KOPT-K1 (cell line): ENCODE measurements around the gene EFCAB8.
"Not testable (repeated sequence)": the region's sequence is repeated elsewhere in the genome, so short reads cannot be mapped to it uniquely, and the experiment has no call there.

Source experiments
- H3K27ac ChIP-seq: fragments of 200-600 bp; sonication (generic); 2 replicates; pipeline ENCODE4 v1.5.1; 2016; ENCODE audit warnings: antibody characterized with exemption, mild to moderate bottlenecking, low read depth, low read length; ENCODE audit not compliant: poor library complexity, severe bottlenecking
- H3K36me3 ChIP-seq: fragments of 200-600 bp; sonication (generic); 2 replicates; pipeline ENCODE4 v1.5.1; 2017; ENCODE audit warnings: antibody characterized with exemption, mild to moderate bottlenecking, low read length, moderate library complexity; ENCODE audit not compliant: insufficient read depth
- H3K9me3 ChIP-seq: fragments of 200-600 bp; sonication (generic); 2 replicates; pipeline ENCODE4 v1.5.1; 2017; ENCODE audit warnings: antibody characterized with exemption, low read length, mild to moderate bottlenecking; ENCODE audit not compliant: insufficient read depth, poor library complexity, severe bottlenecking

Gene EFCAB8

DNA sequence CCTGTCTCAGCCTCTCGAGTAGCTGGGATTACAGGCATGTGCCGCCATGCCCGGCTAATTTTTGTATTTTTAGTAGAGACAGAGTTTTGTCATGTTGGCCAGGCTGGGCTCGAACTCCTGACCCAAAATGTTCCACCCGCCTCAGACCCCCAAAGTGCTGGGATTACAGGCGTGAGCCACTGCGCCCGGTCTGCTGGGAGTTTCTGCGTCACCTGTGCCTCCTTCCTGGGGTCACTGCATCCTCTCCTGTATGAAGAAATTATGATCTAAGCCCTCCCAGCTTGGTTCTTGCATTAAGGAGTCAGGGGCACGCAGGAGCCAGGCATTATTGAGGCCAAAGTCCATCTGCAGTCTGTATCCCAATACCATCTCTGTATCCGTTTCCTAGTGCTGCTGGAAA lies 103.9 kb downstream of the EFCAB8 start:
- H3K9me3 ChIP-seq, H3K36me3 ChIP-seq: not testable (repeated sequence)
- H3K27ac ChIP-seq: peak overlapping the region; percentile 45

DNA sequence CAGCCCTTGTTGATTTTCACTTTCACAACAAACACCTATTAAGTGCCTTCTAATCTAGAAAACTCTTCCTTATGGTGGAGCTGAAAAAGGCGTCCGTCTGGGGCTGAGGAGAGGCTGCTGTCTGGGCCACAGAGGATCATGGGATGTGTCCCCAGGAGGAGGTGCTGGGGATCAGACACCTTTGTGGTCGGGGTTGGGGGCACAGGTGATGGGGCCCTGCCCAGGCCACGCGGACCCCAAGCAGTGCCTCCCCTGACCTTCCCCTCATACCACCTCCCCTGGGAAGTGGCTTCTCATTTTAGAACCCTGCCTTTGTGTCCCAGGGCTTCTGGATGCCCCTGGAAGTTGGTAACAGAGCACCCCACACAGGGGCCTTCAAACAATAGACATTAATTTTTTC lies 104.5 kb downstream of the EFCAB8 start:
- peaks cover under 1% of the 10 kb centered on the region for H3K9me3 ChIP-seq
- H3K36me3 ChIP-seq: no peaks in the 10 kb centered on the region
- H3K27ac ChIP-seq: peak overlapping the region; percentile 45

GRCh38 chr20:32964575-32964974 lies 105.9 kb downstream of the EFCAB8 start:
- Histone ChIP-seq H3K27ac (peak overlapping the region; percentile 15), H3K36me3 (no peaks in the 10 kb centered on the region), H3K9me3 (no peaks in the 10 kb centered on the region)

DNA sequence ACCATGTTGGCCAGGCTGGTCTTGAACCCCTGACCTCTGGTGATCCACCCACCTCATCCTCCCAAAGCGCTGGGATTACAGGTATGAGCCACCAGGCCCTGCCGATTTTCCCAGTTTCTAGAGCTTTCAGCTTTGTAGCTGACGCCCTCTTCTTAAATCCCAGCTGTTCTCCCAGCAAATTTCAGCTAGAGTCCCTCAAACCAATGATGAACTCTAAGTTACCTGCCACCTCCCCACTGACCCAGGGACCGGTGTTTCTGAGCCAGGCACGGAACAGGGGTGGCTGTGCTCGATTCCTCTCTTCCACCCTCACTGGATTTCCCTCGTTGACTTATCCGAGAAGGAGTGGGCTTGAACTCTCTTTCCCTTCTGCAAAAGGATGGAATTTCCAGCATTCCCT lies 106.4 kb downstream of the EFCAB8 start:
- peak overlapping the region; percentile 97 for H3K27ac ChIP-seq
- H3K9me3 ChIP-seq: no peaks in the 10 kb centered on the region
- no peaks in the 10 kb centered on the region for H3K36me3 ChIP-seq

GRCh38 chr20:32965581-32966373 lies 107.1 kb downstream of the EFCAB8 start:
- Histone ChIP-seq H3K36me3 (no peaks in the 10 kb centered on the region), H3K27ac (peak overlapping the region; percentile 97), H3K9me3 (no peaks in the 10 kb centered on the region)

DNA sequence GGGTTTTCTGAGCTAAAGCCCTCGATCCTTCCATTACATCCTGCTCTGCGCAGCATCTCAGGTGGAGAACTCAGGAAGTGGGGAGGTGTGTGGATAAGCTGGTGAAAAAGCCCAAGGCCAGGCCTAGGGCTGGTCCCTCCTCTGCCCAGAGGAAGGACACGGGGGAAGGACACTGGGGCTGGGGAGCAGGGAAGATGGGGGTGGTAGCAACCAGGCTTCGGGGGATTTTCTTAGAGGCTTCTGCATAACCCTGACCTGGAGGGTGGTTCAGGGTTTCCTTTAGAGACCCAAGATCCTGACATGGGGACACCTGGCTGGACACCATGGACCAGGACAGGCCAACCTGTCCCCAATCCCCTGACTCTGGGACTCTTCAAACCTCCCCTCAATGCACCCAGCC lies 107.7 kb downstream of the EFCAB8 start:
- no peaks in the 10 kb centered on the region for H3K9me3 ChIP-seq
- no peaks in the 10 kb centered on the region for H3K36me3 ChIP-seq
- peak overlapping the region; percentile 97 for H3K27ac ChIP-seq

GRCh38 chr20:32966881-32967781 lies 108.4 kb downstream of the EFCAB8 start:
- H3K9me3 ChIP-seq: no peaks in the 10 kb centered on the region
- H3K27ac ChIP-seq: peak overlapping the region; percentile 97
- H3K36me3 ChIP-seq: no peaks in the 10 kb centered on the region

GRCh38 chr20:32967961-32968457 lies 109.3 kb downstream of the EFCAB8 start:
- Histone ChIP-seq H3K36me3 (no peaks in the 10 kb centered on the region), H3K27ac (peak overlapping the region; percentile 97), H3K9me3 (no peaks in the 10 kb centered on the region)

GRCh38 chr20:32968478-32969241 lies 109.9 kb downstream of the EFCAB8 start:
- H3K9me3 ChIP-seq: no peaks in the 10 kb centered on the region
- H3K36me3 ChIP-seq: no peaks in the 10 kb centered on the region
- peak overlapping the region; percentile 97 for H3K27ac ChIP-seq

GRCh38 chr20:32969356-32970114 lies 110.8 kb downstream of the EFCAB8 start:
- H3K9me3 ChIP-seq: no peaks in the 10 kb centered on the region
- peak overlapping the region; percentile 97 for H3K27ac ChIP-seq

DNA sequence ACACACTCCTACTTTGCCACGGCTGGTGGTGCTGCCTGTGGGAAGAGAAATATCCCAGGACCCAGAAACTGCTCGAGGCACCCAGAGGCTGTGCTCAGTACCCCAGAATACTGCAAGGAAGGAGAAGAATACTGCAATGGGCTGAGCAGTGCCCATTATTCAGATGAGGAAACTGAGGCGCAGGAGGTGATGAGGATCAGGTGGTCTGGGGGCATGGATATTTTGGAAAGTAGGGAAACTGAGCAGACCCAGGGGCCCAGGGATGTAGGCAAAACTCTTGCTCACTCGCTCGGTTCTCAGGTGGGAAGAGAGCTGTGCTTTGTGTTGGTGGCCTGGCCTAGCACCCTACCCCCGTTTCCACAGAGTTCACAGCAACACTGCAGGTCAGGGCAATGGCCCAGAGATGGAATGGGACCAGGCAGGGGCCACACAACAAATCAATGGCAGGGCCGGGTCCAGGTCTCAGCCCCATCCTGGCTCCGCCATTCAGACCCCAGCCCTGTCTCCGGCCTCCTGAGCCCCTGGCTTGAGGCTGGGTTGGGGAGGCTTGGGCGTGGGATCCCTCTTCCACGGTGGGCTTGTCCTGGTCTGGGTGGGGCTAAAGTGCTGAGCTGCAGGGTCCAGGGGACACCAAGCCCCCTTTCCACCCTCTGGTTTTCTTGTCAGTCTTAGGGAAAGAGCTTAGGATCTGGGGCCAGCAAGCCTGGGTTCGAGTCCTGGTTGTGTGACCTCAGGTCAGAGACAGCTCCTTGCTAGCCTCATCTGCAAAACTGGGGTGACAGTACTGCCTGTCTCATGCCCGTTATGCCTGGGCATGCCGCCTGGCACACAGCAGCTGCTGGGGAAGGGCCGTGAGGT lies 111.6 kb downstream of the EFCAB8 start:
- H3K9me3 ChIP-seq: no peaks in the 10 kb centered on the region
- H3K36me3 ChIP-seq: no peaks in the 10 kb centered on the region
- H3K27ac ChIP-seq: peak overlapping the region; percentile 97

More at GRCh38 chr20:32969356-32970114, 110.8 kb downstream of the EFCAB8 start:
- H3K36me3 ChIP-seq: no peaks in the 10 kb centered on the region

DNA sequence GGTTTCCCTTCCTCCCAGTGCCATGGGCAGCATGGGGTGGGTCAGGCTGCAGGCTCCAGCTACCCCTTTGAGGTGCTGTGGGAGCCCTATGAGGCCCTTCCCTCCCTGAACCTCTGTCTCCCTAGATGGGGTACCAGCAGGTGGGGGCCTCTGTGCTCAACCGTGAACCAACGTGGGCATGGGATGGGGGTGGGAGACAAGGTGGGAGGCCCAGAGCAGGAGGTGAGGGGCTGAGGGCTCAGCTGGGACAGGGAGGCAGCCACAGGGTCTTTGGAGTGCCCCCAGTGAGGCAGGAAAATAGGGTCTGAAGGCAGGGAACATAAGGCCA lies 112.2 kb downstream of the EFCAB8 start:
- H3K27ac ChIP-seq: peak overlapping the region; percentile 97
- peaks cover 4% of the 10 kb centered on the region for H3K9me3 ChIP-seq
- H3K36me3 ChIP-seq: no peaks in the 10 kb centered on the region

GRCh38 chr20:32971703-32972161 lies 113.0 kb downstream of the EFCAB8 start:
- Histone ChIP-seq H3K36me3 (no peaks in the 10 kb centered on the region), H3K9me3 (peaks cover 12% of the 10 kb centered on the region), H3K27ac (peak overlapping the region; percentile 97)
